Bronchial epithelial cell (primary cell): ENCODE results near the gene DMKN. TPM values are rescaled to one million over a fixed set of nuclear protein-coding genes. Genes with fewer than 3 reads are reported as not detected.

Experiments used
- DNase-seq: peaks from one replicate; pipeline ENCODE4 v3.0.0-alpha.2; 2010; ENCODE audit warnings: low read depth
- FAIRE-seq: peaks from 2 replicates; lab custom pipeline; 2011; peaks lifted over from hg19 to GRCh38; lab: Jason Lieb, UNC
- H3K27me3 ChIP-seq: 2 replicates; pipeline ENCODE4 v1.5.1; 2011; ENCODE audit warnings: low read length; ENCODE audit not compliant: control insufficient read depth, insufficient read depth
- H3K36me3 ChIP-seq: 2 replicates; pipeline ENCODE4 v1.5.1; 2011; ENCODE audit warnings: low read length; ENCODE audit not compliant: control insufficient read depth, insufficient read depth
- H3K4me3 ChIP-seq: 2 replicates; pipeline ENCODE4 v1.5.1; 2011; ENCODE audit warnings: mild to moderate bottlenecking, low read depth, low read length, control low read depth
- total RNA-seq: library from RNA; depleted of rRNA; stranded (reverse); fragments of >200 nt; gene quantifications from 2 replicates; pipeline ENCODE4 v1.2.1, GENCODE V29; 2014
- TF ChIP-seq, protein P1 (sequence below): IDR thresholded peaks from 2 replicates; pipeline ENCODE4 v1.5.1; 2011; ENCODE audit warnings: mild to moderate bottlenecking, moderate library complexity, low read length, control low read depth, inconsistent platforms; ENCODE audit not compliant: insufficient read depth, severe bottlenecking

Gene DMKN
- total RNA-seq, 1 donor from 2014 or later, result 97.4 TPM

DNA sequence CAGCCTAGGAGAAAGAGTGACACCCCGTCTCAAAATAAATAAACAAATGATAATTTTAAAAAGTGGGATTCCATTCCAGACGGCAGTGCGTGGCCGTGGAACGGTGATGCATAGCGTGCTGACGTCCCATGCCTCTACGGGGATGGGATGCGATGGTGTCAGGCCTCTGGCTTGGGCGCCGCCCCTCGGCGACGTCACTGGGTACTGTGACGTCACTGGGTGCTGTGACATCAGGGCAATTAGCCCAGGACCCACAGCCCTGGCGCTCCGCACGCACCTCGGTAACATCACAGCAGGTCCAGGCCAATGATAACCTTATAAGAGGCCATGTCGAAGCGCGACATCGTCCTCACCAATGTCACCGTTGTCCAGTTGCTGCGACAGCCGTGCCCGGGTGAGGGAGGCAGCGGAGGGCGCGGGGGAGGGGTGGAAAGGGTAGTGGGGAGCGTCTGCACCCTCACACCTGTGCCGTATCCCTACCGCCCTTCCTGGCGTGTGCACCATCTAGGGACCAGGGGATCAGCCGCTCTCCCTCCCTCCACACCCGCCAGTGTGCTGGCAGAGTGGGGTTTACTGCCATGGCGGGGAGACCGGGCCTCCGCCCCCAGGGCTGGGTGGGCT, 19.9 kb upstream of the DMKN start, which contains the start of gene GAPDHS:
Gene GAPDHS, plus strand, starts transcription at position 256 of the 621 bp plus-strand sequence. Its CDS starts 72 bp downstream, at position 328.
- no peak within 1 kb of the TSS for H3K4me3 ChIP-seq
- TF ChIP-seq, protein P1, sequence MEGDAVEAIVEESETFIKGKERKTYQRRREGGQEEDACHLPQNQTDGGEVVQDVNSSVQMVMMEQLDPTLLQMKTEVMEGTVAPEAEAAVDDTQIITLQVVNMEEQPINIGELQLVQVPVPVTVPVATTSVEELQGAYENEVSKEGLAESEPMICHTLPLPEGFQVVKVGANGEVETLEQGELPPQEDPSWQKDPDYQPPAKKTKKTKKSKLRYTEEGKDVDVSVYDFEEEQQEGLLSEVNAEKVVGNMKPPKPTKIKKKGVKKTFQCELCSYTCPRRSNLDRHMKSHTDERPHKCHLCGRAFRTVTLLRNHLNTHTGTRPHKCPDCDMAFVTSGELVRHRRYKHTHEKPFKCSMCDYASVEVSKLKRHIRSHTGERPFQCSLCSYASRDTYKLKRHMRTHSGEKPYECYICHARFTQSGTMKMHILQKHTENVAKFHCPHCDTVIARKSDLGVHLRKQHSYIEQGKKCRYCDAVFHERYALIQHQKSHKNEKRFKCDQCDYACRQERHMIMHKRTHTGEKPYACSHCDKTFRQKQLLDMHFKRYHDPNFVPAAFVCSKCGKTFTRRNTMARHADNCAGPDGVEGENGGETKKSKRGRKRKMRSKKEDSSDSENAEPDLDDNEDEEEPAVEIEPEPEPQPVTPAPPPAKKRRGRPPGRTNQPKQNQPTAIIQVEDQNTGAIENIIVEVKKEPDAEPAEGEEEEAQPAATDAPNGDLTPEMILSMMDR, result no peak
- peaks cover 5% of the 10 kb centered on the region for H3K27me3 ChIP-seq
- no peaks in the 10 kb centered on the region for H3K36me3 ChIP-seq
- FAIRE-seq (no peak), DNase-seq (no peak)

DNA sequence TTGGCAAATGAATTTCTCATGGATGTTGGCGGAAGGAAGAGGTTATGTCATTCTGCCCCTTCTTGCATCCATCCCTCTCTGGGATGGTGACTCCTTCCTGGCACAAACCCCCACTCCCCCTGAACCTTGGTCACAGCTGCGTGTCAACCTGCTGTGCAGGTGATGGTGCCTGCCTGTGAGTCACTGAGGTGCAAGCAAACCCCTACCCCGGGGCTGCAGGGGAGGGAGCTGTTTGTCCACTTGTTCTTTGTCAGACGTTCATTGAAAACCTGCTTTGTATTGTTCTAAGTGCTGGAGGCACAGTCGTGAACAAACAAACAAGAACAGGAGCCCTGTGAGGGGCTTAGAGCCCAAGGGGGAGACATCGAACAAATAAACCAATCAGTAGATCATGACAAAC, 17.8 kb upstream of the DMKN start:
- TF ChIP-seq, protein P1, result no peak
- Histone ChIP-seq H3K36me3 (no peaks in the 10 kb centered on the region), H3K4me3 (no peak overlapping the region), H3K27me3 (peaks cover 5% of the 10 kb centered on the region)
- DNase-seq (peak; percentile 53), FAIRE-seq (no peak)

DNA sequence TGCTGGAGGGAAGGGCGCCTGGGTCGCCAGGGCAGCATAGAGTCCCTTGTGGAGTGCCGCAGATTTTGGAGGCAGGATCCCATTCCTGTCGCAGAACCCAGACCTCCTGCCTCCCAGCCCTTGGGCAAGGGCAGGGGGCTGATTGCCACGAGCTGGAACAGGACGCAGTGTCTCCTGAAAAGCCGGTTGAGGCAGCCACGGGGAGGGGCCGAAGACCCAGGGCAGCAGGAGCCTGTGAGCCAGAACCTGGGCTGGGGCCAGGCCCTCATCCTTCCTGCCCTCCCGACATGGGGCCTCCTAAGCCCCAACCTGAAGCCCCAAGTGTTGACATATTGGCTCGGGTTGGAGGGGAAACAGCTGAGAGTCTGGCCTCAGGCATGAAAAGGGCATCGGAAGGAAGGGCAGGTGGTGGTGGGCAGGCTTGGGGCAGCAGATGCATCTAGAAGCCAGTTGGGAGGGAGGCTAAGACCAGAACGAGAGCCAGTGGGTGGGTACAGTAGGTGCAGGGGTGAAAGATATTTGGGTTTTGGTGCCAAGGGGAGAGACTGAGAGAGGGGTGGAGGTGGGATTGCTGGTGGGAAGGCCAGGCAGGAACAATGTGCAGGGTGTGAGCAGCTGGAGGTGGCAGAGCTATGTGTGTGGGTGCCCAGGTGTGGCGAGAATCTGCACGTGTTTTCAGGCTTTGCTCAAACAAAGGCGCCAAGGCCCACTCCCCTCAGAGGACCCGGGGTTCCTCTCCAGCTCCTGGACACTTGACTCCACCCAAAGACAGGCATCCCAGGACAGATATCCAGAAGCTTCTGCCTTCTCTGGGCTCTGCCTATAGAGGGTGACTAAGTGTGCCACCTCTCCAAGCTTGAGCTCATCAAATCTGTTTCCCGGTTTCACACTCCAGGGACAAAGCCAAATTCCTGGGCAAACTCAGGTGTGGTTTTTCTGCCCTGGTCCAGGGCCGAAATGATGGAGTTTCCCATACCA, 16.1 kb upstream of the DMKN start:
- peak; percentile 12 for DNase-seq
- FAIRE-seq, result no peak
- peaks cover 13% of the 10 kb centered on the region for H3K27me3 ChIP-seq

DNA sequence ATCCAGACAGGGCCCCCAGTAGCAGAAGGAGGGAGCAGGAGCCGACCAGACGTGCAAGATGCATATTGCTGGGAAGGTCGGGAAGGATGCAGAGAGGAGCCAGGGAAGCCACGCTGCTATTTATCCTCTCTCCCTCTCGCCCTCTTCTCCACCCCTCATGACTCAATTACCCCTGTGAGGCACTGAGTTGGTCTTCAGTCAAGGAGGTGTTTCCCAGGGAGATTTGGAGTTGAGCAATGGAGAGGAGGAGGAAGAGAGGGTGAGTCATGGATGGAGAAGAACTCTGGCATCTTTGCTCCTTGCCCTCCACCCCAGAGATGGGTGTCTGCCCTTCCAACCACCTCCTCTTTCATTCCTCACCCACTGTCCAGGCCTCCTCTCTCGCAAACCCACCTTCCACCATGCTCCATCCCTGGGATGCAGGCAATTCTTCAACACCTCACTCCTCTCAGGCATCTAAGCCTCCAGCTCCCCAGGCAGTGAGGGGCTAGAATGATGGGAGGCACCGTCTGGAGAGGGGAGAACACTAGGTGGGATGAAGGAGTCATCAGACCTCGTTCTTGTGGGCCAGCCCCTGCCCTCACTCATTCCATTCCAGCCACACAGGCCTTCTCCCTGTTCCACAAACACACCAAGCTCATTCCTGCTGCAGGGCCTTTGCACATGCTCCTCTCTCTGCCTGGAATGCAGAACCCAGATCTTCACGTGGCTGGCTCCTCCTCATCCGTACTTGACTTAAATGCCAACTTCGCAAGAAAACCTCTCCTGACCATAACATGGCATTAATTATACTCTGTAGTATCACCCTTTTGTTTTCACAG, 15.0 kb upstream of the DMKN start, which contains the start of gene SBSN:
Gene SBSN, minus strand, starts transcription at position 94 of the 821 bp plus-strand sequence. Its CDS starts 30 bp downstream, at position 64.
- peaks cover 11% of the 10 kb centered on the region for H3K27me3 ChIP-seq
- peak; percentile 92 for DNase-seq
- no peak within 1 kb of the TSS for H3K4me3 ChIP-seq
- no peak for FAIRE-seq
- H3K36me3 ChIP-seq, result no peaks in the 10 kb centered on the region
- TF ChIP-seq, protein P1, result no peak

More for the DNA sequence above, 16.1 kb upstream of the DMKN start:
- H3K4me3 ChIP-seq, result no peak overlapping the region
- TF ChIP-seq, protein P1, result no peak
- no peaks in the 10 kb centered on the region for H3K36me3 ChIP-seq

DNA sequence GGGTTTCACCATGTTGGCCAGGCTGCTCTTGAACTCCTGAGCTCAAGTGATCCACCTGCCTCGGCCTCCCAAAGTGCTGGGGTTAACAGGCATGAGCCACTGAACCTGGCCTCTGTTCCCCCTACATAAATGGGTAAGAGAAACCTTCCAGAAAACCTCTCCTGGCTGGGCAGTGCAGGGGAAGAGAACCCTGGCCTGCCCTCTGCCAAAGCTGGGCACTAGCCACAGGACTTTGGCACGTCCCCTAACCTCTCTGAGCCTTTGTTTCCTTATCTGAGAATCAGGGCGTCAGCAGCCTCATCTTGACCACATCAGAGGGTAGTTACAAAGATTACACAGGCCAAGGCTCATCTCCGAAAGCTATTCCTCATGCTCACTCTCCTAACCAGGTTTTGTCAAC, 12.4 kb upstream of the DMKN start:
- Histone ChIP-seq H3K27me3 (peaks cover 7% of the 10 kb centered on the region), H3K36me3 (no peaks in the 10 kb centered on the region), H3K4me3 (no peak overlapping the region)
- DNase-seq (no peak), FAIRE-seq (no peak)
- TF ChIP-seq, protein P1, result no peak
